GM10847 (cell line): ENCODE results near the gene ZNF24.

Experiments used
- POLR2A ChIP-seq: IDR thresholded peaks from 2 replicates; pipeline ENCODE4 v1.6.1; 2011; ENCODE audit not compliant: insufficient read length; ENCODE audit errors: extremely low read depth

The ZNF24 gene

GRCh38 chr18:35283923-35284794 lies 60.1 kb downstream of the ZNF24 start:
- no peak for TF ChIP-seq POLR2A

GRCh38 chr18:35282353-35282752 lies 61.9 kb downstream of the ZNF24 start:
- TF ChIP-seq POLR2A: no peak
